Body of pancreas (tissue), 4 donors: ENCODE measurements around the gene HECA.

Experiments
- POLR2A ChIP-seq, 3 donors: fragments of 450-650 bp; IDR thresholded peaks; one replicate each; pipeline ENCODE4 v1.6.1; 2016; ENCODE audit warnings: antibody characterized with exemption in 3 of 3, mild to moderate bottlenecking in 2 of 3
- TF ChIP-seq, protein P1 (sequence below), 7 experiments: fragments of 450-650 bp in 4 of 7; fragments of 200-600 bp in 3 of 7; sonication (generic) in 3 of 7; IDR thresholded peaks; one replicate each; pipeline ENCODE4 v1.5.1; 2016 to 2019; ENCODE audit warnings: antibody characterized with exemption in 7 of 7

DNA sequence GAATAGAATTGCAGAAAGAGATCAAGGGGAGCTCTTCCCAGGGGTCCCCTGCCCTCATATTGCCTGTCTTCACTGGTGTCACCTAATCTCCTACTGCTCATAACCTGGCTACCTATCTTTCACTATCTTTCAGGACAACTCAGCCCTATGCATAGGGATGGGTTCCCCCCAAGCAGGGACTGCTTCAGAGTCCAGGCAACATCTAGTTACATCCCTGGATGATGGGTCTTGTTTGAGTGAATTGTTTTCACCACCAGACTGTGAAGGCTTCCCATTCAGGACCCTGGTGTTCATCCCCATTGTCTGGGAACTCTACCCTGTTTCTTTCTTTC is 850 bp upstream of the HECA start:
- TF ChIP-seq, protein P1, sequence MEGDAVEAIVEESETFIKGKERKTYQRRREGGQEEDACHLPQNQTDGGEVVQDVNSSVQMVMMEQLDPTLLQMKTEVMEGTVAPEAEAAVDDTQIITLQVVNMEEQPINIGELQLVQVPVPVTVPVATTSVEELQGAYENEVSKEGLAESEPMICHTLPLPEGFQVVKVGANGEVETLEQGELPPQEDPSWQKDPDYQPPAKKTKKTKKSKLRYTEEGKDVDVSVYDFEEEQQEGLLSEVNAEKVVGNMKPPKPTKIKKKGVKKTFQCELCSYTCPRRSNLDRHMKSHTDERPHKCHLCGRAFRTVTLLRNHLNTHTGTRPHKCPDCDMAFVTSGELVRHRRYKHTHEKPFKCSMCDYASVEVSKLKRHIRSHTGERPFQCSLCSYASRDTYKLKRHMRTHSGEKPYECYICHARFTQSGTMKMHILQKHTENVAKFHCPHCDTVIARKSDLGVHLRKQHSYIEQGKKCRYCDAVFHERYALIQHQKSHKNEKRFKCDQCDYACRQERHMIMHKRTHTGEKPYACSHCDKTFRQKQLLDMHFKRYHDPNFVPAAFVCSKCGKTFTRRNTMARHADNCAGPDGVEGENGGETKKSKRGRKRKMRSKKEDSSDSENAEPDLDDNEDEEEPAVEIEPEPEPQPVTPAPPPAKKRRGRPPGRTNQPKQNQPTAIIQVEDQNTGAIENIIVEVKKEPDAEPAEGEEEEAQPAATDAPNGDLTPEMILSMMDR (IDR thresholded peaks at IDR 0.05): no peak
- TF ChIP-seq POLR2A (IDR thresholded peaks at IDR 0.05): no peak
